ENCODE measurements around the gene IGF1R.

Gene IGF1R

GRCh38 chr15:98775498-98776230 is 127.3 kb downstream of the IGF1R start:
- no peak for DNase-seq (ENCODE audit: low spot score)

- DNase-seq (ENCODE audit: low spot score) = peak; percentile 51
Observed at GRCh38 chr15:98776607-98777281, 128.4 kb downstream of the IGF1R start.

GRCh38 chr15:98777426-98777825 is 129.1 kb downstream of the IGF1R start:
- DNase-seq (ENCODE audit: low spot score) = no peak

GRCh38 chr15:98778263-98778959 is 130.1 kb downstream of the IGF1R start:
- no peak for DNase-seq (ENCODE audit: low spot score)

- DNase-seq (ENCODE audit: low spot score) = no peak
Observed at GRCh38 chr15:98778960-98779359, 130.6 kb downstream of the IGF1R start.

GRCh38 chr15:98779463-98780071 is 131.2 kb downstream of the IGF1R start:
- peak; percentile 87 for DNase-seq (ENCODE audit: low spot score)

GRCh38 chr15:98781838-98782237 is 133.5 kb downstream of the IGF1R start:
- no peak for DNase-seq (ENCODE audit: low spot score)

- no peak for DNase-seq (ENCODE audit: low spot score)
Observed at GRCh38 chr15:98782801-98783200, 134.5 kb downstream of the IGF1R start.

- no peak for DNase-seq (ENCODE audit: low spot score)
Observed at GRCh38 chr15:98785431-98785806, 137.1 kb downstream of the IGF1R start.

- DNase-seq (ENCODE audit: low spot score) = no peak
Observed at GRCh38 chr15:98785807-98786621, 137.7 kb downstream of the IGF1R start.

- no peak for DNase-seq (ENCODE audit: low spot score)
Observed at GRCh38 chr15:98786717-98787116, 138.4 kb downstream of the IGF1R start.

GRCh38 chr15:98787194-98787593 is 138.9 kb downstream of the IGF1R start:
- no peak for DNase-seq (ENCODE audit: low spot score)

GRCh38 chr15:98787936-98788757 is 139.8 kb downstream of the IGF1R start:
- no peak for DNase-seq (ENCODE audit: low spot score)

GRCh38 chr15:98789020-98789419 is 140.7 kb downstream of the IGF1R start:
- DNase-seq (ENCODE audit: low spot score) = no peak

- DNase-seq (ENCODE audit: low spot score) = no peak
Observed at GRCh38 chr15:98790270-98790669, 141.9 kb downstream of the IGF1R start.

- no peak for DNase-seq (ENCODE audit: low spot score)
Observed at GRCh38 chr15:98791046-98791701, 142.8 kb downstream of the IGF1R start.

- no peak for DNase-seq (ENCODE audit: low spot score)
Observed at GRCh38 chr15:98792117-98792516, 143.8 kb downstream of the IGF1R start.

- DNase-seq (ENCODE audit: low spot score) = no peak
Observed at GRCh38 chr15:98794211-98794610, 145.9 kb downstream of the IGF1R start.

- DNase-seq (ENCODE audit: low spot score) = no peak
Observed at GRCh38 chr15:98794748-98795147, 146.4 kb downstream of the IGF1R start.

GRCh38 chr15:98795980-98796379 is 147.6 kb downstream of the IGF1R start:
- DNase-seq (ENCODE audit: low spot score) = no peak
